Loucy (cell line): Measurements from ENCODE around the gene FAIM.

Experiments
- H2AFZ ChIP-seq: fragments of 200-600 bp; sonication (generic); 2 replicates; pipeline ENCODE4 v1.6.0; 2016; ENCODE audit warnings: antibody characterized with exemption, mild to moderate bottlenecking, low read length, moderate library complexity
- H3F3A ChIP-seq: fragments of 200-600 bp; 2 replicates; pipeline ENCODE4 v1.6.0; 2016; ENCODE audit warnings: antibody characterized with exemption, low read depth, mild to moderate bottlenecking
- H3K27me3 ChIP-seq: fragments of 200-600 bp; sonication (generic); 2 replicates; pipeline ENCODE4 v1.6.1; 2014; ENCODE audit warnings: low read length, mild to moderate bottlenecking; ENCODE audit not compliant: insufficient read depth, poor library complexity, severe bottlenecking
- H3K36me3 ChIP-seq: fragments of 200-600 bp; sonication (generic); 2 replicates; pipeline ENCODE4 v1.6.1; 2016; ENCODE audit warnings: low read length; ENCODE audit not compliant: insufficient read depth
- H3K4me1 ChIP-seq: fragments of 200-600 bp; sonication (generic); 2 replicates; pipeline ENCODE4 v1.5.1; 2014; ENCODE audit warnings: low read length, mild to moderate bottlenecking; ENCODE audit not compliant: insufficient read depth, poor library complexity, severe bottlenecking
- H3K4me2 ChIP-seq: fragments of 200-600 bp; sonication (generic); 2 replicates; pipeline ENCODE4 v1.6.0; 2014; ENCODE audit warnings: antibody characterized with exemption, low read length, low read depth, mild to moderate bottlenecking; ENCODE audit not compliant: poor library complexity, severe bottlenecking
- H3K4me3 ChIP-seq: fragments of 200-600 bp; sonication (generic); 2 replicates; pipeline ENCODE4 v1.5.1; 2014; ENCODE audit warnings: low read length, mild to moderate bottlenecking, mixed read lengths; ENCODE audit not compliant: poor library complexity, severe bottlenecking
- H3K79me2 ChIP-seq: fragments of 200-600 bp; sonication (generic); 2 replicates; pipeline ENCODE4 v1.6.1; 2014; ENCODE audit warnings: low read length; ENCODE audit not compliant: insufficient read depth
- H3K9ac ChIP-seq: fragments of 200-600 bp; sonication (generic); 2 replicates; pipeline ENCODE4 v1.6.0; 2014; ENCODE audit warnings: mild to moderate bottlenecking, low read depth, low read length, moderate library complexity; ENCODE audit not compliant: poor library complexity, severe bottlenecking
- H3K9me2 ChIP-seq: fragments of 200-600 bp; sonication (generic); replicated peaks from 2 replicates; pipeline ENCODE4 v1.6.1; 2016; ENCODE audit warnings: low read depth, low read length, mixed read lengths
- H3K9me3 ChIP-seq: fragments of 200-600 bp; sonication (generic); 2 replicates; pipeline ENCODE4 v1.6.1; 2014; ENCODE audit warnings: mild to moderate bottlenecking, antibody characterized with exemption, low read length, low read depth; ENCODE audit not compliant: insufficient read depth
- H4K20me1 ChIP-seq: fragments of 200-600 bp; sonication (generic); 2 replicates; pipeline ENCODE4 v1.6.0; 2014; ENCODE audit warnings: antibody characterized with exemption, low read length, mild to moderate bottlenecking; ENCODE audit not compliant: insufficient read depth, poor library complexity, severe bottlenecking
- EZH2phosphoT487 ChIP-seq: fragments of 200-600 bp; IDR thresholded peaks from 2 replicates; pipeline ENCODE4 v1.6.1; 2018; ENCODE audit warnings: antibody characterized with exemption, mild to moderate bottlenecking, moderate library complexity, borderline replicate concordance
- TF ChIP-seq, protein P1 (sequence below): fragments of 200-600 bp; sonication (generic); conservative IDR thresholded peaks from 2 replicates; pipeline ENCODE4 v1.5.1; 2014; ENCODE audit warnings: mild to moderate bottlenecking, antibody characterized with exemption, low read length

The FAIM gene

GRCh38 chr3:138624518-138624917 lies 15.9 kb downstream of the FAIM start:
- Histone ChIP-seq H3K9me2 (no peaks in the 10 kb centered on the region), H3K79me2 (peaks cover 5% of the 10 kb centered on the region; the same call in 1 of the 2 replicates)
- no peak for TF ChIP-seq EZH2phosphoT487

DNA sequence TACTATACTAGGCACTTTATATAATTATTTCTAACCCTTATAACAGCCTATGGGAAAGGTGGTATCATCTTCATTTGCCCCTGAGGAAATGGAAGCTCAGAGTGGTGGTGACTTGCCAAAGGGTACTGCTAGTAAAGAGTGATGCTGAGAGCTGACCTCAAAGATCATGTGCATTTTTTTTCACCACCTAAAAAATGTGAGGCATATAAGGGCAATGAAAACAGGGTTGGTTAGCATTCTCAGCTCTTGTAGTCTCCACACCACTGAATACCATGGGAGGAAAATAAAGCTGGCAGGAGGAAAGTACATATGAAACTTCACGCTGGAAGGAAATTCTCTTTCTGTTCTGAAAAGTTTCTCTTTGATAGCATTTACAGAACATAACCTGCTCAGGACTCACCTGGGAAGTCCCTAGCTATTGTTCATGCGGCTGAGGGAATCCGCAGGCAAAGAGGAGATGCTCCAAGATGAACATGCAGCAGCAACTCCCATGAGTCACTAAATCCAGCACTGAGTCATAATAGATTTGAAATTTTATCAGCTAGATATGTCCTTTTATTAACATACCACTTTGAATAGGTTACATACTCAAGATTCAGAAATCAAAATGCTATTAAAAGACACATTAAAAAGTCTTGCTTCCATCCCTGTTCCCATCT lies 17.3 kb downstream of the FAIM start:
- Histone ChIP-seq H3K4me2 (no peak overlapping the region), H3K4me3 (no peak overlapping the region), H3K4me1 (no peaks in the 10 kb centered on the region), H3K79me2 (no peaks in the 10 kb centered on the region), H3K9ac (no peak overlapping the region), H3K36me3 (peaks cover 45% of the 10 kb centered on the region), H3K9me3 (no peaks in the 10 kb centered on the region), H3F3A (no peaks in the 10 kb centered on the region; the same call in 1 of the 2 replicates), H3K27me3 (no peaks in the 10 kb centered on the region), H4K20me1 (no peaks in the 10 kb centered on the region), H3K9me2 (no peaks in the 10 kb centered on the region), H2AFZ (no peak overlapping the region)
- TF ChIP-seq, protein P1, sequence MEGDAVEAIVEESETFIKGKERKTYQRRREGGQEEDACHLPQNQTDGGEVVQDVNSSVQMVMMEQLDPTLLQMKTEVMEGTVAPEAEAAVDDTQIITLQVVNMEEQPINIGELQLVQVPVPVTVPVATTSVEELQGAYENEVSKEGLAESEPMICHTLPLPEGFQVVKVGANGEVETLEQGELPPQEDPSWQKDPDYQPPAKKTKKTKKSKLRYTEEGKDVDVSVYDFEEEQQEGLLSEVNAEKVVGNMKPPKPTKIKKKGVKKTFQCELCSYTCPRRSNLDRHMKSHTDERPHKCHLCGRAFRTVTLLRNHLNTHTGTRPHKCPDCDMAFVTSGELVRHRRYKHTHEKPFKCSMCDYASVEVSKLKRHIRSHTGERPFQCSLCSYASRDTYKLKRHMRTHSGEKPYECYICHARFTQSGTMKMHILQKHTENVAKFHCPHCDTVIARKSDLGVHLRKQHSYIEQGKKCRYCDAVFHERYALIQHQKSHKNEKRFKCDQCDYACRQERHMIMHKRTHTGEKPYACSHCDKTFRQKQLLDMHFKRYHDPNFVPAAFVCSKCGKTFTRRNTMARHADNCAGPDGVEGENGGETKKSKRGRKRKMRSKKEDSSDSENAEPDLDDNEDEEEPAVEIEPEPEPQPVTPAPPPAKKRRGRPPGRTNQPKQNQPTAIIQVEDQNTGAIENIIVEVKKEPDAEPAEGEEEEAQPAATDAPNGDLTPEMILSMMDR, result no peak
- TF ChIP-seq EZH2phosphoT487, result no peak

More at GRCh38 chr3:138624518-138624917, 15.9 kb downstream of the FAIM start:
- Histone ChIP-seq H3K36me3 (peaks cover 32% of the 10 kb centered on the region; the same call in 1 of the 2 replicates), H3K4me3 (no peak overlapping the region), H2AFZ (no peak overlapping the region), H3K9ac (no peak overlapping the region), H3K4me2 (no peak overlapping the region), H3K27me3 (no peaks in the 10 kb centered on the region), H3F3A (no peaks in the 10 kb centered on the region; the same call in 1 of the 2 replicates), H4K20me1 (no peaks in the 10 kb centered on the region), H3K9me3 (no peaks in the 10 kb centered on the region), H3K4me1 (peaks cover 4% of the 10 kb centered on the region)

- H3F3A ChIP-seq, result no peaks in the 10 kb centered on the region
- no peak overlapping the region for H2AFZ ChIP-seq
These were observed 21.0 kb downstream of the FAIM start for GRCh38 chr3:138629526-138629925.

More at GRCh38 chr3:138629526-138629925, 21.0 kb downstream of the FAIM start:
- H3K4me1 ChIP-seq, result no peaks in the 10 kb centered on the region
- no peaks in the 10 kb centered on the region for H3K9me3 ChIP-seq
- no peak overlapping the region for H3K9ac ChIP-seq
- H3K9me2 ChIP-seq, result no peaks in the 10 kb centered on the region
- H3K4me3 ChIP-seq, result no peak overlapping the region
- no peak for TF ChIP-seq EZH2phosphoT487
- TF ChIP-seq, protein P1, result no peak
- H3K4me2 ChIP-seq, result no peak overlapping the region
- H3K27me3 ChIP-seq, result no peaks in the 10 kb centered on the region
- H3K79me2 ChIP-seq, result no peaks in the 10 kb centered on the region
- no peaks in the 10 kb centered on the region for H4K20me1 ChIP-seq
- H3K36me3 ChIP-seq, result peaks cover 54% of the 10 kb centered on the region
